Right atrium auricular region (tissue), 2 donors: ENCODE data around the gene WDR5B. TPM values are rescaled to one million over a fixed set of nuclear protein-coding genes. Genes with fewer than 3 reads are reported as not detected.

Experiments used
- DNase-seq: peaks from one replicate; pipeline ENCODE4 v3.0.0-alpha.2; 2019; ENCODE audit warnings: low spot score
- H3K27ac ChIP-seq, 2 donors: fragments of 200-600 bp; sonication (generic); 1 replicate in 1 of 2; 2 replicates in 1 of 2; pipeline ENCODE4 v1.5.1; 2016 to 2019
- H3K27me3 ChIP-seq, 2 donors: fragments of 200-600 bp; sonication (generic); one replicate each; pipeline versions ENCODE4 v1.5.1 to v1.6.0; 2017 to 2019
- H3K36me3 ChIP-seq: fragments of 200-600 bp; sonication (generic); one replicate; pipeline ENCODE4 v1.5.1; 2016
- H3K4me1 ChIP-seq, 2 donors: fragments of 200-600 bp; sonication (generic); one replicate each; pipeline versions ENCODE4 v1.5.1 to v1.6.0; 2017 to 2019
- H3K4me3 ChIP-seq, 2 donors: fragments of 200-600 bp; sonication (generic); 1 replicate in 1 of 2; 2 replicates in 1 of 2; pipeline ENCODE4 v1.5.1; 2017 to 2019; ENCODE audit warnings: mild to moderate bottlenecking in 1 of 2, moderate library complexity in 1 of 2
- H3K9me3 ChIP-seq, 2 donors: fragments of 200-600 bp; sonication (generic); one replicate each; pipeline ENCODE4 v1.5.1; 2019
- CTCF ChIP-seq, 2 donors: fragments of 200-600 bp; sonication (generic); IDR thresholded peaks; one replicate each; pipeline ENCODE4 v1.5.1; 2019; ENCODE audit warnings: antibody characterized with exemption in 2 of 2
- total RNA-seq, 2 donors: library from RNA; depleted of rRNA; stranded (reverse); fragments of >200 nt; gene quantifications; one replicate each; pipeline ENCODE4 v1.1.0, GENCODE V29; 2016

Gene WDR5B
- total RNA-seq, 2 donors from 2014 or later: 1.6 to 2.7 TPM

DNA sequence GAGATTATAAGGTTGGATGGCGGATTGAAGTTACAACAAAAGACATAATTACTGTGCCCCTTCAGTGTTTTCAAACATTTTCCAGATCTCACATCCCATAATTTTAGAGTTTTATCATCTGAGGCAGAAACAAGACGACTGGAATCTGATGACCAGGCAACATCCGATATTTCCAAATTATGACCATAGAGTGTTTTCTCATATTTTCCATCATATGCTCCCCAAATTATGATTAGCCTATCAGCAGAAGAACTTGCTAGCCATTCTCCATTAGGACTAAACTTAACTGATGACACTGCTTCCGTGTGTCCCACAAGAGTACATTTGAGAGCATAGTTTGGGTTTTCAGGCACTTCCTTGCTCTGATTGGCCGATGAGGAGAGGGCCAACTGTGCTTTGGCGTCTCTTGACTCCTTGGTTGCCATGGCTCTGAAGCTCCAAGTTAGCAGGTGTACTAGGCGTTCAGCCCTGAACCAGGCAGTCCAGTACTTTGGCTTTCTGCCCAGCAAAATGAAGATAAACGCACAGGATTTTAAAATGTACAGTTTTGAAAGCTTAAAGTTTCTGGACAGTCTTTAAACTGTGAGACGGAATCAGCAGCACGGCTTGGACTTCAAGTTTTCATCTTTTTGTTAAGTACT is 638 bp downstream of the WDR5B start:
- Histone ChIP-seq H3K27ac (peak overlapping the region; percentile 89 to 90), H3K27me3 (no peaks in the 10 kb centered on the region), H3K4me3 (peak overlapping the region; percentile 68 to 77), H3K4me1 (peaks cover 0 to 21% of the 10 kb centered on the region in 2 donors), H3K9me3 (no peaks in the 10 kb centered on the region), H3K36me3 (peaks cover 13% of the 10 kb centered on the region)
- no peak for TF ChIP-seq CTCF (IDR thresholded peaks at IDR 0.05)
- no peak for DNase-seq

DNA sequence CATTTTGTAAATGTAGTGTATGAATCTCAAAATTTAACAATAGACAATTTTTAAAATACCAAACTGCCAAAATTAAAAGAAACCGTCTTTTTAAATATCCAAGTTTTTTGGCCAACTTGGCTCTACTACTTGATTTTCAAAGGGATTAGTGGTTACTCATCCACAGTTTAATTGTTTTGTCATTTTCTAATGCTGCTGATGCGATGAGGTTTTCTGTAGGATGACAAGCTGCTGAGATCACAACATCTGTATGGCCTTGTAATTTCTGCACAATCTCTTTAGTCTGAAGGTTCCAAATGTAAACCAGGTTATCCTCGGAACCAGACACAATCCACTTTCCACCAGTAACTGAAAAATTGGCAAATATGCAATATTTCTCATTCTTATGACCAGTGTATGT is 1.5 kb downstream of the WDR5B start:
- no peak for DNase-seq
- no peak for TF ChIP-seq CTCF (IDR thresholded peaks at IDR 0.05)
- no peak overlapping the region for H3K27ac ChIP-seq
- no peaks in the 10 kb centered on the region for H3K27me3 ChIP-seq
- no peaks in the 10 kb centered on the region for H3K9me3 ChIP-seq
- H3K4me1 ChIP-seq: peaks cover 0 to 21% of the 10 kb centered on the region in 2 donors
- H3K36me3 ChIP-seq: peaks cover 21% of the 10 kb centered on the region
- H3K4me3 ChIP-seq: no peak overlapping the region

DNA sequence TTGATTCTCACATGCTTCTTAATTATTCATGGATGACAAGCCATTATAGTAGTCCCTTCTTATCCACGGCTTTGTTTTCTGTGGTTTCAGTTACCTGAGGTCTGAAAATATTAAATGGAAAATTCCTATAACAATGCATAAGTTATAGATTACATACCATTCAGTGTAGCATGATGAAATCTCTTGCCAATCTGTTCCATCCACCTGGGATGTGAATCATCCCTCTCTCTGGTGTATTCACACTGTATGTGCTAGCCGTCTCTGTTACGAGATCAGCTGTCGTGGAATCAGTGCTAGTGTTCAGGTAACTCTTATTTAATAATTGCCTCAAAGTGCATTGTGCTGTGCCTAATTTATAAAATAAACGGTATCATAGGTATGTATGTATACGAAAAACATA is 5.2 kb downstream of the WDR5B start:
- Histone ChIP-seq H3K27ac (no peak overlapping the region), H3K36me3 (peaks cover 50% of the 10 kb centered on the region)

DNA sequence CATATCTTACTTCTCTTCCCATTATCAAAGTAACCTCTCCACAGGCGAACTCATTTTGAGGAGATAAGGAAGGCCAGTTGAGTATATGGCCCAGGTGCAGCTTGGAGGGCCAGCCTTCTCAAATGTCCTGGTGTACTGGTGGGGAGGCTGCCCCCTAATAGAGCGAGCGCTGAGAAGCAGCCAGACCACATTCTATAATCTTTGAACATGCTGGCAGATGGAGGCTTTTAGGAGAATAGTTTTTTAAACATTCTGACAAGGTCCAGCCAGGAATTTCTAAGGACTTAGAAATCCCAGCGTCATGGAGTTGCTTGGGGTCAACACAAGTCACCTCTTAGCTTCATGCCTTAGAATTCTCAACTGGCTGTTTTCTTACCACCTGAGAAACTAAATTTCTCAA is 5.8 kb downstream of the WDR5B start:
- peaks cover 55% of the 10 kb centered on the region for H3K36me3 ChIP-seq
- no peak overlapping the region for H3K4me3 ChIP-seq
- H3K27me3 ChIP-seq: no peaks in the 10 kb centered on the region
- peaks cover 0 to 11% of the 10 kb centered on the region in 2 donors for H3K4me1 ChIP-seq
- no peaks in the 10 kb centered on the region for H3K9me3 ChIP-seq
- H3K27ac ChIP-seq: no peak overlapping the region
- DNase-seq: no peak
- TF ChIP-seq CTCF (IDR thresholded peaks at IDR 0.05): no peak

More for the DNA sequence above, 5.2 kb downstream of the WDR5B start:
- no peaks in the 10 kb centered on the region for H3K9me3 ChIP-seq
- H3K27me3 ChIP-seq: no peaks in the 10 kb centered on the region
- H3K4me3 ChIP-seq: no peak overlapping the region
- H3K4me1 ChIP-seq: peaks cover 0 to 14% of the 10 kb centered on the region in 2 donors
- TF ChIP-seq CTCF (IDR thresholded peaks at IDR 0.05): no peak
- no peak for DNase-seq

- no peak for DNase-seq
- H3K9me3 ChIP-seq: no peaks in the 10 kb centered on the region
- H3K36me3 ChIP-seq: peaks cover 60% of the 10 kb centered on the region
- no peak for TF ChIP-seq CTCF (IDR thresholded peaks at IDR 0.05)
- H3K27me3 ChIP-seq: no peaks in the 10 kb centered on the region
- H3K4me3 ChIP-seq: no peak overlapping the region
- H3K4me1 ChIP-seq: peaks cover 0 to 4% of the 10 kb centered on the region in 2 donors
- no peak overlapping the region for H3K27ac ChIP-seq
Observed at GRCh38 chr3:122409446-122409845, 6.4 kb downstream of the WDR5B start.

DNA sequence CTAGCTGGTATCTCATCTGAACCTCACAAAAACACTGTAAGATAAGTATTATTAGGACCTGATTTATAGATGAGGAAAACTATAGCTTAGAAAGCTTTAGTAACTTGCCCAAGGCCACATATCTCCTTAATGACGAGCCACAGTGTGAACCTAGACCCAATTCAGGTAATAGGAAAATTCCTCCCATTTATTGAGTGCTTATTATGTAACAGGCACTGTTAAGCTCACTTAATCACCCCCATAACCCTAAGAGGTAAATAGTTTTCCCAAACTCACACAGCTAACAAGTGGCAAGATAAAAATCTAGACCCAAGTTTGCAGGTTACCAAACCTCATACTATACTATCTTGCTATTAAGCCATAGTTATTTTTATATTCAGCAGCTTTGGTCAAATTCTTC is 7.9 kb downstream of the WDR5B start:
- Histone ChIP-seq H3K4me3 (no peak overlapping the region), H3K9me3 (no peaks in the 10 kb centered on the region), H3K36me3 (peaks cover 74% of the 10 kb centered on the region), H3K4me1 (no peaks in the 10 kb centered on the region), H3K27me3 (no peaks in the 10 kb centered on the region), H3K27ac (no peak overlapping the region)
- TF ChIP-seq CTCF (IDR thresholded peaks at IDR 0.05): no peak
- DNase-seq: no peak
